ENCODE measurements around the gene LSM7.

GRCh38 chr19:2276429-2276986 is 51.9 kb downstream of the LSM7 start:
- TF ChIP-seq POLR2AphosphoS5 (IDR thresholded peaks at IDR 0.05) (no peak), CTCF (IDR thresholded peaks at IDR 0.05) (no peak), POLR2A (IDR thresholded peaks at IDR 0.05; ENCODE audit: low read depth) (no peak)

Data from esophagus muscularis mucosa (tissue), 3 donors.